Cortex of kidney (tissue), 1 donor: ENCODE results near the gene DNAJC18.
"Not testable (repeated sequence)": the region's sequence is repeated elsewhere in the genome, so short reads cannot be mapped to it uniquely, and the experiment has no call there.

Experiments used
- DNase-seq: peaks from one replicate; lab custom pipeline; 2025; lab: John Stamatoyannopoulos, UW

Gene DNAJC18

GRCh38 chr5:139387611-139388197 lies 51.6 kb downstream of the DNAJC18 start:
- DNase-seq = no peak

DNA sequence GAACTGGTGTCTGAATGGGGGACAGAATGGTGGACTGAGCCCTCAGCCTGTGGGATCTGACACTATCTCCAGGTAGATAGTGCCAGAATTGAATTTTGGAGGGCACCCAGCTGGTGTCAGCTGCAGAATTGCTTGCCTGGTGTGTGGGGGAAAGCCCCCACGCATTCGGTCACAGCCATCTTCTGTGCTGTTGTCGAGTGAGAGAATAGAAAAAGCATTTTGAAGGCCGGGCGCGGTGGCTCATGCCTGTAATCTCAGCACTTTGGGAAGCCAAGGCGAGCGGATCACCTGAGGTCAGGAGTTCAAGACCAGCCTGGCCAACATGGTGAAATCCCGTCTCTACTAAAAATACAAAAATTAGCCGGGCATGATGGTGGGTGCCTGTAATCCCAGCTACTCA lies 52.4 kb downstream of the DNAJC18 start:
- not testable (repeated sequence) for DNase-seq

- DNase-seq = no peak
Measured at GRCh38 chr5:139386050-139386438, 53.3 kb downstream of the DNAJC18 start.

DNA sequence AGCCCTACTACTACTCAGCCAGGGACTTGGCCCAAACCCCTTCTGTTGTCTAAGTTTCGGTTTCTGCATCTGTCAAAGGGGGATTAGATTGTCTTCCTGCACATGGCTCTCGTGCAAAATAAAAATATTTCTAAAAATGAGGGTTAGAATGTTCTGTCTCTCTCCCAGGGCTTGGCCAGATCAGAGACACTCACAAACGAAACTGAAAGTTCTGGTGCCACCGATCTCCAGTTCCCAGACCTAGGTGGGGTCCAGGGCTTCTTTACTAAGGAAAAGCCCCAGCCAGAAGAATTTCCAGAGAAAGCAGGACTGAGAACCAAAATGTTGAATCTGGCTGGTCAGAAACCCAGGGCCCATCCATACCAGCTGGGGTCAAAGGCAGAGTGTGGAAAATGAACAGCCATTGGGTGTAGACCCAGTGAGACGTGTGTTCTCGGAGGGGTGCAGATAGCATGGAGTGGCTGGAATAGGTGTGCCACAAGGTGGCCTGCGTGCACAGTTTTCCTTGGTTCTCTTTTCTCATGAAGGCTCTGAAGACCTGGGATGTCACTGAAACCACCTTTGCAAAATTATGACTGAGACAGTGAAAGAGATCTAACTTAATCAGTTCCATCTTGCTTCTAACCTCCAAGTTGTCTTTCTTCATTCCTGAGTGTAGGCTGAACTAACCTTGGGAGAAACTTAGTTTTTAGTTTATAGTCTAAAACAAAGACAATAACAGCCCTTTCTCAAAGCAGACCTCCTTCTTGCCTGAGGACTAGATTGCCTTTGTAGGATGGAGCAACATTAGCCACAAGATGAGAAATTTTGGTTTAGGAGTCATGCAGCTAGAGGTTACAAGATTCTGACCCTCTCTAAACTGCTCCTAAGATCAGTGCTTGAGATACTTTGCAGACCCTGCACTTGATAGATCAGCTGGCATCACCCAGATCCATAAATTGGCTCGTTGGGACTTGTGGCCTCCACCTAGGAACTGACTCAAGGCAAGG lies 54.0 kb downstream of the DNAJC18 start:
- DNase-seq = no peak

DNA sequence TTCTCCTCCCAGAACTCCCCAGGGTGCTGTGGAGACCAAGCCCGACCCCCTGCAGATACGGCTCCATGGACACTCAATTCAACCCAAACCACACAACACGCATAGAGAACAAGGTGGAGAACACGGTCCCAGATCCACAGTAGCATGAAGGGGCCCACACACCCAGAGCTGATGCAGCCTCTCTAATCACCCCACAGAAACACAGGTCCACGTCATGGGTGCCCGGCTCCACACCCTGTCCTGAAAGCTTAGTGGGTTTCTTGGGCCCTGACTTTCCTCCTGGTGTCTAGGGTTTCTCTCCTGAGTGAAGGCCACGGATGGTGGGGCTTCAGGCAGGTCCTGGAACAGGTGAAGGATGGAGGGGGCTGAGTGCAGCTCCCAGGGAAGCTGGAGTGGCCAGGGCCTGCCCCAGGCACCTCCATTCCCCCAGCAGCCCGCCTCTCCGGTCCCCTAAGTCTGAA lies 54.7 kb downstream of the DNAJC18 start:
- DNase-seq = no peak

GRCh38 chr5:139383993-139384590 lies 55.2 kb downstream of the DNAJC18 start:
- DNase-seq = no peak

DNA sequence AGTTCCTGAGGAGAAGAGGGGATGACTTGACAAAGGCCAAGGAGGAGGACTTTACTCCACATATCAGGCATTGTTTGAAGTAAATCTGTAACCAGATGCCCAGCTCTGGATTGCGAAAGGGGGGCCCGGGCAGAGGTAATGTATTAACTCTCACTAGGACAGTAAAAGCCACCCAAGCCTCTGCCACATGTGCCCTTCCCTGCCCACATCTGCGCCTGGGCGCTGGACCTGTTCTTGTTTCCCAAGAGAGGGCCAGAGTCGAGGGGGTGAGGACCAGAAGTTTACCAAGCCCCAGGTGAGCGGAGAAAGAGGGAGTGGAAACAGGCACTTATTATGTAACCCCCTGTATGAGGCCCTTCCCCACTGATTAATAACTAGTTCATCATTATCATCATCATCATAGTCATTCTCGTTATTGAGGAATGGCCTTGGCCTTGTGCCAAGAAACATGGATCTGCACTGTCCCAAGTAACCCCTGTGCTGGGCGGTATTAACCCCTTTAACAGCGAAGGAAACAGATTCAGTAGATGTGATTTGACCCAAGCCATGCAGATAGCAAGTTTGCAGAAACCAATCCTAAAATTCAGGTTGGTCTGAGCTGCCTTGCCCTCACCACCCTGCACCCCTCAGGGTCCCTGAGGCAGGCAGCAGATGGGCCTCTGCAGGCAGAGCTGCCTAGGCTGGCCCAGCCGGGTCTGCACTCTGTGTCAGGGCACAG lies 55.9 kb downstream of the DNAJC18 start, which contains the start of gene SLC23A1:
Gene SLC23A1 (minus strand): TSS at position 23 of the 718 bp plus-strand sequence. CDS start 44 bp downstream, outside the sequence.
- DNase-seq = no peak

DNA sequence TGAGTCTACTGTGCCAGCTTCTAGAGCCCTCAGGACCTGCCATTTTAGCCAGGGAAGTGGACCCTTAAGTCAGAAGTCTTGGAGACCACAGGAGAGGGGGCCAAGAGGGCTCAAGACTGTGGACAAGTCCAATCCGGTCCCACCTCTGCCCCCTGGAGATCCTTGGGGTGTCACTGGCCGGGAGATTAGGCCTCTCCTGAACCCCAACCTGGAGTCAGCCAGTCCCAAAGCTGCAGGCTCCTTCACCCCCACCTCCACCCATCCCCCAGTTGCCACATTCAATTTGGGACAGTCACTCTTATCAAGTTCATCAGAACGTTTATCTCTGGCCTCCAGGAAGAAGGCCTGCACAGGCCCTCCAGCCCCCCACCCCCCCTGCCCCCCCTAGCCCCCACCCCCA lies 56.5 kb downstream of the DNAJC18 start:
- DNase-seq = no peak

DNA sequence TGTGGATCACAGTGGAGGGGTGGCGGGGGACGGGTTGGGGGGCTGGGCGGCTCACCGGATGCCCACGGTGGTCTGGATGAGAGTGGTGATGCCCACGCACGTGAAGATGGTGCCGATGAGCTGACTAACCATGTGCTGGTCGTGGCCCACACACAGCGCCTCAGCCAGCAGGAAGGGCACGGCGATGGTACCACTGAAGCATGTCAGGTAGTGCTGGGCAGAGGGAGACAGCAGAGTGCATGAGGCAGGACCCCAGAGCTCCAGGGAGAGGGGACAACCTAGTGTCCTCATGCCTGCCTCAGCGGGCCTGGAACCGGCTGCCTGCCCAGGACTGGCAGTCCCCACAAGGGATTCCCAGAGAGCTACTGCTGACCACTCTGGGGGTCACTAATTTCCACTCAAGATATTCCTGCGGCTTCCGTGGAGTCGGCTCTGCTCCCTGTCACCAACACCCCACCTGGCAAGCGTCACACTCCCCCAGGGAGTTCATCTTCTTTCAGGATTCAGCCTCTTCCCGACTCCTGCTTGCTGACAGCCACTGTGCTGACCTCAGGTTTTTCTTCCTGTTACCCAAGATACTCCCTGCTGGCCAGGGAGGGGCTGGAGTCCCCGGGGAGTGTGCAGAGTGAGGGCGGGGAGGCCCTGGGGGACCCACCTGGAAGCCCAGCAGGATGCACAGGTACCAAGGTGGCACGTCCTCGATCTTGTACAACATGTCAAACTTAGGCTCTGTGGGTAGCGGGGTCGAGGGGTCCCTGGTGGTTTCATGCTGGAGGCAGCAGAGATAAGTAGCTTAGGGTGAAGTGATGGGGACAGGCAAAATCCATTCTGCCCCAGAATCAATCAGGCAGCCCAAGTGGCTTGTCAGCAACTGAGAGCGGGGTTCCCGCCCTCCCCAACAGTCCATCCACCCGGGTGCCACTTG lies 57.2 kb downstream of the DNAJC18 start:
- DNase-seq = no peak

DNA sequence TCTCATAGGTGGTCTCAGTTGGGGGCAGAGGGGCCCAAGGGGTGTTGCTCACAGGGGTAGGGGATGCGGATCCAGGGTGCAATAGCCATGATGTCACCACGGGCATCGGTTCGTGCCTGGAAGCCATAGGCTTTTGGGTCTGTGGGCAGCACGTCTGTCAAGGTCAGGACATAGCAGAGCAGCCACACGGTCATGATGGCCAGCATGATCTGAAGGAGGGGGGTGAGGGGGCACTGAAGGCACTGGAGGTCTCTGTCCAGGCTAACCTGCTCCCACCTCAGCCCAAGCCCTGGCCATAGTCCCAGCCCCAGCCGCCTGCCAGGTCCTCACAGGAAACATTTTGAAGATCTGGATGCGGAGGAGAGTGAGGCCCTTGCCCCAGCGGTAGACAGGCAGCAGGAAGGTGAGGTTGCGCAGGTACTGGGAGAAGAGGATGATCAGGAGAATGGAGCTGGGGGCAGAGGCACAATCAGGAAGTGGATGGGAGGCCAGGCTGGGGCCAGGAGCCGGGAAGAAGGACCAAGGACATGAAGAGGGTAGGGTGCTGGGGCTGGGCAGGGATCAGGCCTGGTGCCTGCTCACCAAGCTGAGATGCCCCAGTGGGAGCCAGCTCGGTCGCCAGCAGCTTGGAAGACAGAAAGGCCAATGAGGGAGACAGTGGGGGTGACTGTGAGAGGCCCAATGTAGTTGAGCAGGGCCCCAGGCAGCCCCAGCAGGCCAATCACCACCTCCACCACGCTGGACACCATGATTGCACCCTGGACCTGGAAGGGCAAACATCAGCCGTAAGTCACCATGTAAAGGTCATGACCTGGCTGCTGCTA lies 59.5 kb downstream of the DNAJC18 start:
- DNase-seq = no peak

- no peak for DNase-seq
Measured at GRCh38 chr5:139378941-139379361, 60.4 kb downstream of the DNAJC18 start.

DNA sequence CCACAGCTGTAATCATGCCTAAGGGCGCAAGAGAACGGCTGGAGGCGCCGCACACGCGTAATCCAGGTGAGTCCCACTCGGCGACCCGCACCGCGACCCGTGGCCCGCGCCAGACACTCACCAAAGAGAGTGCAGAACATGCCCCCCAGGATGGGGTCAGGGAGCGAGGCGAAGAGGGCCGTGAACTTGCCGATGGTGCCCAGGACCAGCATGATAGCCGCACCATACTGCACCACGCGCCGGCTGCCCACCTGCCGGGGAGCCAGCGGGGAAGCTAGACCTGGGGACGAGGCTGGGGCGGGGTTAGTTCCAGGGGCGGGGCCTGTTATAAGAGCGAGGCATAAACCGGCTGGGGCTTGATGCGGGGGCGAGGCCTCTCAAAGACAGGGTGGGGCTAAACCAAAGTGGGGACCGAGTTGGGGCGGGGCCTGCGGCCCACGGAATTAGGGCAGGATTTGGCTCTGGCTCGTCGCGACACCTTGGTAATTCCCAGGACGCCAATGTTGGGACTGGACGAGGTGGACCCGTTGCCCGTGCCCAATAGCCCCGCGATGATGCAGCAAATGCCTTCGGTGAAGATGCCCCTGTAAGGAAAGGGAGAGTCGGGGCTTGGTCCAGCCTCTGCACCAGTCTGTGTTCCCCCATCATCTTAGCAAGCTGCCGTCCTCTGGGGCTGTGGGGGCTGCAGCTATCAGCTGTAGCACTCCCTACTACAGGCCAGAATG lies 61.1 kb downstream of the DNAJC18 start:
- no peak for DNase-seq

- DNase-seq = no peak
Measured at GRCh38 chr5:139377226-139377625, 62.1 kb downstream of the DNAJC18 start.

DNA sequence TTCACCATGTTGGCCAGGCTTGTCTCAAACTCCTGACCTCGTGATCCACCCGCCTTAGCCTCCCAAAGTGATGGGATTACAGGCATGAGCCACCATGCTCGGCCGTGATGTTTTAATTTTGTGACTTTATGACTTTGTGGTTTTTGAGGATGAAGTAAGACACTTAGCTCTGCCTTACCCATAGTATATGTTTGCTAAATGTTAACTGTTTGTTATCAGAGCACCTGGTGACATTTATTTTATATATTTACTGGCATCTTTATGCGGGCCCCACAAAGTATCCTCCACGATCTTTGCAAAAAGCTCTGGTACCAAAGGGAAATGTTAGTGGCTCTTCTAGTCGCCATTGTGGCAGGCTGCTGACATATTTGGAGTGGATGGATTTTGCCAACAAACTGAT lies 63.0 kb downstream of the DNAJC18 start:
- no peak for DNase-seq

- no peak for DNase-seq
Measured at GRCh38 chr5:139374909-139375308, 64.4 kb downstream of the DNAJC18 start.

GRCh38 chr5:139371482-139372435 lies 67.6 kb downstream of the DNAJC18 start:
- no peak for DNase-seq

- DNase-seq = no peak
Measured at GRCh38 chr5:139369181-139369580, 70.1 kb downstream of the DNAJC18 start.

GRCh38 chr5:139368613-139369012 lies 70.7 kb downstream of the DNAJC18 start:
- DNase-seq = no peak
